GM21515 (cell line): Measurements from ENCODE around the gene IGSF5.

ENCODE experiments used
- ATAC-seq: cut with Tn5 transposase; IDR thresholded peaks from one replicate; pipeline ENCODE4 v1.9.1; 2021; ENCODE audit not compliant: unreplicated experiment

Gene IGSF5

GRCh38 chr21:39812983-39813382, 68.0 kb downstream of the IGSF5 start:
- no peak for ATAC-seq

- ATAC-seq: no peak
Measured at GRCh38 chr21:39818557-39818956, 73.6 kb downstream of the IGSF5 start.

GRCh38 chr21:39822042-39822441, 77.1 kb downstream of the IGSF5 start:
- ATAC-seq: no peak

GRCh38 chr21:39825250-39825649, 80.3 kb downstream of the IGSF5 start:
- no peak for ATAC-seq

- no peak for ATAC-seq
Measured at GRCh38 chr21:39834543-39834942, 89.6 kb downstream of the IGSF5 start.

GRCh38 chr21:39837861-39838359, 92.9 kb downstream of the IGSF5 start:
- no peak for ATAC-seq

GRCh38 chr21:39840373-39841097, 95.6 kb downstream of the IGSF5 start:
- no peak for ATAC-seq

- no peak for ATAC-seq
Measured at GRCh38 chr21:39842741-39843459, 97.9 kb downstream of the IGSF5 start.

- no peak for ATAC-seq
Measured at GRCh38 chr21:39843483-39843882, 98.5 kb downstream of the IGSF5 start.

GRCh38 chr21:39843916-39844315, 98.9 kb downstream of the IGSF5 start:
- ATAC-seq: no peak

- no peak for ATAC-seq
Measured at GRCh38 chr21:39845571-39846130, 100.7 kb downstream of the IGSF5 start.

GRCh38 chr21:39847877-39848276, 102.9 kb downstream of the IGSF5 start:
- no peak for ATAC-seq

- ATAC-seq: no peak
Measured at GRCh38 chr21:39849014-39849655, 104.2 kb downstream of the IGSF5 start.

- ATAC-seq: no peak
Measured at GRCh38 chr21:39850333-39850732, 105.3 kb downstream of the IGSF5 start.

- no peak for ATAC-seq
Measured at GRCh38 chr21:39851002-39851618, 106.1 kb downstream of the IGSF5 start.
